Neuronal stem cell (in vitro differentiated cells): ENCODE measurements around the gene MYADM.

Experiments
- DNase-seq: peaks from one replicate; pipeline ENCODE4 v3.0.0-alpha.2; 2013; ENCODE audit warnings: low spot score
- H2AFZ ChIP-seq: one replicate; pipeline ENCODE4 v1.6.1; 2013; ENCODE audit warnings: mild to moderate bottlenecking, low read length, inconsistent platforms
- H2AK5ac ChIP-seq: 2 replicates; pipeline ENCODE4 v1.6.1; 2013; ENCODE audit warnings: low read depth, mild to moderate bottlenecking, inconsistent platforms, low read length, moderate library complexity, mixed read lengths
- H2BK120ac ChIP-seq: 2 replicates; pipeline ENCODE4 v1.6.1; 2013; ENCODE audit warnings: low read depth, mild to moderate bottlenecking, inconsistent platforms, low read length, moderate library complexity, mixed read lengths
- H2BK12ac ChIP-seq: one replicate; pipeline ENCODE4 v1.6.1; 2013; ENCODE audit warnings: low read length, inconsistent platforms
- H2BK15ac ChIP-seq: 2 replicates; pipeline ENCODE4 v1.6.1; 2013; ENCODE audit warnings: mild to moderate bottlenecking, low read length, inconsistent platforms, mixed read lengths
- H2BK5ac ChIP-seq: one replicate; pipeline ENCODE4 v1.6.1; 2013; ENCODE audit warnings: inconsistent platforms, mild to moderate bottlenecking, low read length, moderate library complexity
- H3K14ac ChIP-seq: one replicate; pipeline ENCODE4 v1.6.1; 2013; ENCODE audit warnings: low read length, inconsistent platforms
- H3K18ac ChIP-seq: 2 replicates; pipeline ENCODE4 v1.6.1; 2013; ENCODE audit warnings: low read length, inconsistent platforms
- H3K23ac ChIP-seq: 2 replicates; pipeline ENCODE4 v1.6.1; 2013; ENCODE audit warnings: low read depth, mild to moderate bottlenecking, mixed read lengths, low read length, inconsistent platforms; ENCODE audit not compliant: poor library complexity
- H3K27ac ChIP-seq: replicated peaks from 3 replicates; pipeline ENCODE4 v1.5.1; 2013; ENCODE audit warnings: low read length, inconsistent platforms
- H3K27me3 ChIP-seq, 3 experiments: 2 replicates each; pipeline ENCODE4 v1.6.1; 2013; ENCODE audit warnings: low read length in 3 of 3, mild to moderate bottlenecking in 2 of 3, inconsistent platforms in 1 of 3, low read depth in 1 of 3, mixed read lengths in 1 of 3, moderate library complexity in 1 of 3; ENCODE audit not compliant: control insufficient read depth in 3 of 3, insufficient read depth in 3 of 3
- H3K36me3 ChIP-seq, 2 donors: replicated peaks in 1 of 2; 2 replicates each; pipeline ENCODE4 v1.6.1; 2013; ENCODE audit warnings: low read length in 2 of 2; ENCODE audit not compliant: control insufficient read depth in 2 of 2, insufficient read depth in 2 of 2
- H3K4ac ChIP-seq: 2 replicates; pipeline ENCODE4 v1.6.1; 2013; ENCODE audit warnings: inconsistent platforms, mild to moderate bottlenecking, low read length, moderate library complexity
- H3K4me1 ChIP-seq, 2 donors: 1 replicate in 1 of 2; 2 replicates in 1 of 2; pipeline ENCODE4 v1.6.1; 2013; ENCODE audit warnings: low read length in 2 of 2, low read depth in 1 of 2; ENCODE audit not compliant: control insufficient read depth in 2 of 2, insufficient read depth in 1 of 2
- H3K4me2 ChIP-seq: one replicate; pipeline ENCODE4 v1.6.1; 2013; ENCODE audit warnings: mild to moderate bottlenecking, low read length, inconsistent platforms; ENCODE audit not compliant: insufficient read depth, poor library complexity, severe bottlenecking
- H3K4me3 ChIP-seq, 2 donors: 2 replicates each; pipeline ENCODE4 v1.5.1; 2013; ENCODE audit warnings: low read length in 2 of 2, mild to moderate bottlenecking in 2 of 2, inconsistent platforms in 1 of 2, moderate library complexity in 1 of 2
- H3K79me1 ChIP-seq: one replicate; pipeline ENCODE4 v1.6.1; 2013; ENCODE audit warnings: low read depth, mild to moderate bottlenecking, inconsistent platforms, low read length, moderate library complexity
- H3K9ac ChIP-seq: one replicate; pipeline ENCODE4 v1.6.1; 2013; ENCODE audit warnings: mild to moderate bottlenecking, low read depth, low read length, inconsistent platforms; ENCODE audit not compliant: poor library complexity
- H3K9me3 ChIP-seq, 2 donors: replicated peaks in 1 of 2; 2 replicates each; pipeline versions ENCODE3 to v1.6.1; 2013; ENCODE audit warnings: low read length in 2 of 2, mild to moderate bottlenecking in 2 of 2, inconsistent platforms in 1 of 2, low read depth in 1 of 2, mixed read lengths in 1 of 2, moderate library complexity in 1 of 2; ENCODE audit not compliant: control insufficient read depth in 2 of 2, insufficient read depth in 1 of 2
- H4K8ac ChIP-seq: one replicate; pipeline ENCODE4 v1.6.1; 2013; ENCODE audit warnings: low read depth, mild to moderate bottlenecking, inconsistent platforms, low read length, moderate library complexity
- H4K91ac ChIP-seq: one replicate; pipeline ENCODE4 v1.6.1; 2013; ENCODE audit warnings: low read length, low read depth, mild to moderate bottlenecking, inconsistent platforms; ENCODE audit not compliant: poor library complexity
- WGBS, 2 donors: extraction: QIAGEN DNeasy Blood & Tissue Kit; methylation state at CpG; one replicate each; pipeline ENCODE4 v1.1.7; 2013; ENCODE audit warnings: missing lambda C conversion rate in 2 of 2, mixed read lengths in 1 of 2; ENCODE audit not compliant: insufficient read length in 2 of 2, insufficient replicate concordance in 1 of 2; ENCODE audit errors: extremely low coverage in 2 of 2; 5-methylcytosine and 5-hydroxymethylcytosine counted together

MYADM gene

GRCh38 chr19:53883741-53884140 lies 16.1 kb downstream of the MYADM start:
- Histone ChIP-seq H3K27ac (no peak overlapping the region), H3K79me1 (no peaks in the 10 kb centered on the region), H2BK12ac (no peak overlapping the region), H2BK120ac (peak overlapping the region; percentile 81), H3K4me1 (peaks cover 26 to 35% of the 10 kb centered on the region in 2 donors), H3K14ac (no peak overlapping the region), H3K9me3 (no peaks in the 10 kb centered on the region), H3K4ac (no peak overlapping the region), H4K91ac (no peak overlapping the region), H2BK15ac (no peak overlapping the region), H3K4me3 (peak overlapping the region in 1 of 2 donors; percentile 42), H3K23ac (no peak overlapping the region), H2AK5ac (no peak overlapping the region), H2AFZ (peak overlapping the region; percentile 47), H4K8ac (no peak overlapping the region), H3K27me3 (peaks cover 0 to 16% (median 3%) of the 10 kb centered on the region in 3 experiments), H3K4me2 (peak overlapping the region; percentile 97), H2BK5ac (no peak overlapping the region), H3K36me3 (no peaks in the 10 kb centered on the region), H3K18ac (no peak overlapping the region), H3K9ac (no peak overlapping the region)
- DNase-seq, result no peak
- no CpG with 5 or more reads among the region's 11 CpGs for WGBS, 2 donors

- peak overlapping the region; percentile 47 for H2AFZ ChIP-seq
- no peak overlapping the region for H2BK5ac ChIP-seq
- no peak for DNase-seq
- no peaks in the 10 kb centered on the region for H3K79me1 ChIP-seq
- H3K4me3 ChIP-seq, result peak overlapping the region in 1 of 2 donors; percentile 12
- no peak overlapping the region for H3K4me2 ChIP-seq
- peaks cover 26 to 33% of the 10 kb centered on the region in 2 donors for H3K4me1 ChIP-seq
- no peak overlapping the region for H3K27ac ChIP-seq
- WGBS, 2 donors, result no CpG with 5 or more reads among the region's 12 CpGs
- H3K18ac ChIP-seq, result no peak overlapping the region
- H4K8ac ChIP-seq, result no peak overlapping the region
- no peak overlapping the region for H2BK120ac ChIP-seq
- no peaks in the 10 kb centered on the region for H3K36me3 ChIP-seq
- no peak overlapping the region for H2BK15ac ChIP-seq
- H4K91ac ChIP-seq, result no peak overlapping the region
- H3K27me3 ChIP-seq, result peaks cover 0 to 16% (median 3%) of the 10 kb centered on the region in 3 experiments
- no peak overlapping the region for H2BK12ac ChIP-seq
- no peaks in the 10 kb centered on the region for H3K9me3 ChIP-seq
- no peak overlapping the region for H3K9ac ChIP-seq
- H3K14ac ChIP-seq, result no peak overlapping the region
- no peak overlapping the region for H3K23ac ChIP-seq
- no peak overlapping the region for H2AK5ac ChIP-seq
- no peak overlapping the region for H3K4ac ChIP-seq
These were observed 16.6 kb downstream of the MYADM start for GRCh38 chr19:53884256-53884655.

- Histone ChIP-seq H2BK12ac (no peak overlapping the region), H3K4me3 (no peak overlapping the region), H4K8ac (no peak overlapping the region), H3K36me3 (no peaks in the 10 kb centered on the region), H3K18ac (no peak overlapping the region), H3K79me1 (no peaks in the 10 kb centered on the region), H2BK120ac (no peak overlapping the region), H3K27me3 (peaks cover 0 to 16% (median 3%) of the 10 kb centered on the region in 3 experiments), H3K4ac (no peak overlapping the region), H3K27ac (no peak overlapping the region), H3K4me1 (peaks cover 26 to 36% of the 10 kb centered on the region in 2 donors), H2AK5ac (no peak overlapping the region), H3K23ac (no peak overlapping the region), H3K14ac (no peak overlapping the region), H2AFZ (no peak overlapping the region), H4K91ac (no peak overlapping the region), H2BK5ac (no peak overlapping the region), H3K9me3 (no peaks in the 10 kb centered on the region), H2BK15ac (no peak overlapping the region), H3K9ac (no peak overlapping the region), H3K4me2 (no peak overlapping the region)
- no peak for DNase-seq
- WGBS, 2 donors, result no CpG with 5 or more reads among the region's 10 CpGs
These were observed 17.4 kb downstream of the MYADM start for GRCh38 chr19:53885036-53885435.

- H3K36me3 ChIP-seq, result no peaks in the 10 kb centered on the region
- no peak overlapping the region for H4K8ac ChIP-seq
- H2AFZ ChIP-seq, result peak overlapping the region; percentile 8
- no peak overlapping the region for H3K9ac ChIP-seq
- H2BK5ac ChIP-seq, result peak overlapping the region; percentile 39
- H3K14ac ChIP-seq, result peak overlapping the region; percentile 10
- H3K4me3 ChIP-seq, result no peak overlapping the region
- peak overlapping the region; percentile 46 for H3K18ac ChIP-seq
- H2BK120ac ChIP-seq, result no peak overlapping the region
- peaks cover 0 to 2% (median 0%) of the 10 kb centered on the region in 3 experiments for H3K27me3 ChIP-seq
- no peak overlapping the region for H3K4me2 ChIP-seq
- no peak overlapping the region for H3K4ac ChIP-seq
- peak overlapping the region; percentile 49 for H2AK5ac ChIP-seq
- peaks cover 16 to 22% of the 10 kb centered on the region in 2 donors for H3K4me1 ChIP-seq
- DNase-seq, result no peak
- no peaks in the 10 kb centered on the region for H3K9me3 ChIP-seq
- H2BK15ac ChIP-seq, result peak overlapping the region; percentile 2
- no CpG with 5 or more reads among the region's 23 CpGs for WGBS, 2 donors
- H2BK12ac ChIP-seq, result peak overlapping the region; percentile 18
- H3K27ac ChIP-seq, result no peak overlapping the region
- no peak overlapping the region for H3K23ac ChIP-seq
- no peak overlapping the region for H4K91ac ChIP-seq
- H3K79me1 ChIP-seq, result no peaks in the 10 kb centered on the region
These were observed 24.8 kb downstream of the MYADM start for GRCh38 chr19:53892301-53892980.
